Endothelial cell of umbilical vein (primary cell): ENCODE data around the gene NARS2. TPM values are rescaled to one million over a fixed set of nuclear protein-coding genes. Genes with fewer than 3 reads are reported as not detected.

Experiments
- BruUV-seq: library from RNA; stranded (reverse); fragments of 400-500 nt; replicated peaks from 2 replicates; lab custom pipeline; 2021; lab: Mats Ljungman, UMichigan
- CTCF ChIA-PET: fragments of 300-600, 350-600 bp; sonication (Branson Sonifier 250); formaldehyde crosslinking; loops from one replicate; lab custom pipeline; 2021; ENCODE audit warnings: antibody characterized with exemption, inconsistent platforms; lab: Charles Lee
- POLR2A ChIA-PET: fragments of 300-600, 350-600 bp; sonication (Branson Sonifier 250); formaldehyde crosslinking; loops from one replicate; lab custom pipeline; 2021; ENCODE audit warnings: antibody characterized with exemption, inconsistent platforms; lab: Charles Lee
- DNase-seq: peaks from one replicate; pipeline ENCODE4 v3.0.0-alpha.2; 2011; ENCODE audit warnings: low read depth, low spot score
- FAIRE-seq: peaks from 2 replicates; lab custom pipeline; 2011; peaks lifted over from hg19 to GRCh38; lab: Jason Lieb, UNC
- H2AFZ ChIP-seq: 2 replicates; pipeline ENCODE4 v1.6.0; 2012; ENCODE audit warnings: low read depth, low read length, control low read depth, inconsistent platforms
- H3K27ac ChIP-seq: 2 replicates; pipeline ENCODE4 v1.5.1; 2011; ENCODE audit warnings: low read depth, mild to moderate bottlenecking, control low read depth, low read length, moderate library complexity; ENCODE audit not compliant: insufficient read depth
- H3K27me3 ChIP-seq, 2 experiments: 2 replicates each; pipeline versions ENCODE4 v1.6.0 to v1.6.1; 2011; ENCODE audit warnings: low read length in 2 of 2, mixed read lengths in 1 of 2; ENCODE audit not compliant: control insufficient read depth in 2 of 2, insufficient read depth in 2 of 2
- H3K36me3 ChIP-seq, 2 experiments: 2 replicates in 1 of 2; 3 replicates in 1 of 2; pipeline ENCODE4 v1.5.1; 2011; ENCODE audit warnings: low read length in 2 of 2, mild to moderate bottlenecking in 1 of 2, moderate library complexity in 1 of 2; ENCODE audit not compliant: control insufficient read depth in 2 of 2, insufficient read depth in 2 of 2; ENCODE audit errors: extremely low read depth in 1 of 2
- H3K4me1 ChIP-seq: 3 replicates; pipeline ENCODE4 v1.5.1; 2011; ENCODE audit warnings: mild to moderate bottlenecking, low read length; ENCODE audit not compliant: control insufficient read depth, insufficient read depth; ENCODE audit errors: extremely low read depth
- H3K4me2 ChIP-seq: 2 replicates; pipeline ENCODE4 v1.6.1; 2011; ENCODE audit warnings: low read length, control low read depth, mixed read lengths; ENCODE audit not compliant: insufficient read depth
- H3K4me3 ChIP-seq, 3 experiments: fragments of 200-600 bp in 1 of 3; sonication (generic), shearing (Covaris generic) in 1 of 3; replicated peaks in 1 of 3; 2 replicates each; pipeline ENCODE4 v1.5.1; 2011 to 2016; ENCODE audit warnings: control low read depth in 3 of 3, low read length in 3 of 3, mild to moderate bottlenecking in 2 of 3, inconsistent platforms in 1 of 3, low read depth in 1 of 3, moderate library complexity in 1 of 3; ENCODE audit not compliant: insufficient read depth in 1 of 3
- H3K79me2 ChIP-seq: 2 replicates; pipeline ENCODE4 v1.6.0; 2012; ENCODE audit warnings: low read length, inconsistent platforms; ENCODE audit not compliant: control insufficient read depth, insufficient read depth
- H3K9ac ChIP-seq: replicated peaks from 2 replicates; pipeline ENCODE3; 2011; ENCODE audit warnings: low read length, control low read depth; ENCODE audit not compliant: insufficient read depth; ENCODE audit errors: extremely low read depth
- H3K9me1 ChIP-seq: replicated peaks from 3 replicates; pipeline ENCODE4 v1.6.0; 2011; ENCODE audit warnings: mild to moderate bottlenecking, low read length; ENCODE audit not compliant: control insufficient read depth, insufficient read depth; ENCODE audit errors: extremely low read depth
- H3K9me3 ChIP-seq: replicated peaks from 2 replicates; pipeline ENCODE4 v1.5.1; 2012; ENCODE audit warnings: low read length, inconsistent platforms; ENCODE audit not compliant: control insufficient read depth, insufficient read depth
- H4K20me1 ChIP-seq: replicated peaks from 2 replicates; pipeline ENCODE3; 2011; ENCODE audit warnings: mild to moderate bottlenecking, low read length; ENCODE audit not compliant: control insufficient read depth, insufficient read depth; ENCODE audit errors: extremely low read depth
- EZH2 ChIP-seq: IDR thresholded peaks from 2 replicates; pipeline ENCODE4 v1.6.1; 2012; ENCODE audit warnings: borderline replicate concordance, low read depth, mild to moderate bottlenecking, moderate library complexity, low read length, inconsistent platforms; ENCODE audit not compliant: severe bottlenecking
- FOS ChIP-seq: IDR thresholded peaks from 2 replicates; pipeline ENCODE4 v1.6.1; 2011; ENCODE audit warnings: mild to moderate bottlenecking, low read length, moderate library complexity, borderline replicate concordance; ENCODE audit not compliant: insufficient read depth
- GATA2 ChIP-seq: IDR thresholded peaks from 2 replicates; pipeline ENCODE4 v1.7.0; 2011; ENCODE audit warnings: low read depth, mild to moderate bottlenecking, moderate library complexity, mixed read lengths, low read length; ENCODE audit not compliant: insufficient read length, insufficient read depth
- POLR2A ChIP-seq: IDR thresholded peaks from 2 replicates; pipeline ENCODE4 v1.6.1; 2012; ENCODE audit warnings: low read depth, mild to moderate bottlenecking, control low read depth, low read length
- dilution Hi-C: fragments of 300-500 bp; cut with MboI; formaldehyde crosslinking; loops from one replicate; pipeline ENCODE4 v1.15.0; 2019; ENCODE audit warnings: low sequenced_read_pairs; ENCODE audit not compliant: extremely low pct_ligation_motif_present
- intact Hi-C: fragments of 100-400 bp; cut with micrococcal nuclease; formaldehyde crosslinking; loops from one replicate; pipeline ENCODE4 v1.10.0; 2022
- polyA plus RNA-seq, 4 experiments: library from polyadenylated mRNA; depleted of rRNA in 3 of 4; stranded (reverse) in 3 of 4; unstranded in 1 of 4; fragments of >200 nt; gene quantifications; 2 replicates each; pipeline versions ENCODE4 v1.2.1 to v1.2.3, GENCODE V29; 2011 to 2012; ENCODE audit warnings: missing spikeins in 1 of 4
- total RNA-seq: library from RNA; stranded (reverse); gene quantifications from 2 replicates; pipeline ENCODE4 v1.2.3, GENCODE V29; 2021
- TF ChIP-seq, protein P1 (sequence below): IDR thresholded peaks from 2 replicates; pipeline ENCODE4 v1.6.1; 2011; ENCODE audit not compliant: insufficient read depth, insufficient read length
- TF ChIP-seq, protein P2 (sequence below), 2 donors: IDR thresholded peaks; 1 replicate in 1 of 2; 2 replicates in 1 of 2; pipeline ENCODE4 v1.5.1; 2011; ENCODE audit warnings: low read length in 2 of 2, mild to moderate bottlenecking in 2 of 2, moderate library complexity in 2 of 2, control low read depth in 1 of 2, inconsistent platforms in 1 of 2, low read depth in 1 of 2; ENCODE audit not compliant: insufficient read depth in 1 of 2; ENCODE audit errors: extremely low read depth in 1 of 2

The NARS2 gene
- total and polyA plus RNA-seq, 2 donors (not counting 3 experiments of a cell fraction or from before 2014, with no cell fraction given), result 6.9 to 16.7 TPM

DNA sequence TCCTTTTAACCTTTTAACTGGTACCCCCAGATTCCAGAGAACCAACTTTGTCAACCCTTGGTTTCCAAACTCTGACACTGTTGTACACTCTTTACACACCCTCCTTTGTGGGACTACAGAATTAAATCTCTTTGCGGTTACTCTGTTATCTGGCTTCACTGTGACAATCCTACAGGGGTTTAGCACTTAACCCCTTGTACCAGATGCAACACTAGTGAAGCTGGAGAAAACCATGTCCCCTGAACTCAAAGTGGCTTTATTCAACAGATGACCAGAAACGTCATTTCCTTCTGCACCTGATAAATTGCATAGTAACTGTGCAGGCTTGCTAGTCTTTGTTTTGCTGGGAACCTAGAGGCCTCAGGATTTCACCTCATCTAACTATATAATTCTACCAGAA, 151.4 kb downstream of the NARS2 start:
- ChIA-PET POLR2A (no interaction called here), CTCF (interaction anchor here (2.3 to 8.8 kb wide), 2 partner anchors 141 to 142 kb away, joined by 15 to 190 read pairs; no protein-coding TSS in a partner anchor)
- Histone ChIP-seq H3K27ac (no peak overlapping the region), H2AFZ (no peak overlapping the region), H3K4me1 (peaks cover 39% of the 10 kb centered on the region), H3K9me1 (no peaks in the 10 kb centered on the region), H4K20me1 (no peaks in the 10 kb centered on the region), H3K4me3 (no peak overlapping the region), H3K27me3 (no peaks in the 10 kb centered on the region), H3K36me3 (no peaks in the 10 kb centered on the region), H3K9me3 (no peaks in the 10 kb centered on the region), H3K79me2 (no peaks in the 10 kb centered on the region), H3K4me2 (no peak overlapping the region), H3K9ac (no peak overlapping the region)
- DNase-seq (no peak), FAIRE-seq (no peak)
- intact Hi-C loops, result no loop called here
- BruUV-seq, result no TSS peak
- TF ChIP-seq, protein P1, sequence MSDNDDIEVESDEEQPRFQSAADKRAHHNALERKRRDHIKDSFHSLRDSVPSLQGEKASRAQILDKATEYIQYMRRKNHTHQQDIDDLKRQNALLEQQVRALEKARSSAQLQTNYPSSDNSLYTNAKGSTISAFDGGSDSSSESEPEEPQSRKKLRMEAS, result no peak
- dilution Hi-C loops, result no loop called here

DNA sequence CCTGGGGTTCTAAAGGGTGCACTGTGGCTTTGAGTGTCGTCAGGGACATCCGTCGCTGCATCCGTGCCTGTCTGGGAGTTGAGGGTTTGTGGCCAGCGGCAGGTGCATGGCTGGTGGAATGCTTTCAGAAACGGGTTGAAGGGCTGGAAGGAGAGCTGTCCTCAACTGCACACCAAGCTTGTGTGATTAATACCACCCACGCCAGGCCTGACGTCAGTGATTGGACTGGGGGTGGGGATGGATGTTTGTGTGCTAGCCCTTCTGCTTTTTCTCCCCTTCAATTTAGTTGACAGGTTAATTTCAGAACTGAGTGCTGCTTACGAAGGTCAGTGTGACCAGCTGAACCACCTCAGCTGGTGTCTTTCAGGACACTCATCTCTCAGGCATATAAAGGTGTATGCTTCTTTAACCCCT, 153.9 kb downstream of the NARS2 start:
- Histone ChIP-seq H3K9me1 (no peaks in the 10 kb centered on the region), H3K4me3 (no peak overlapping the region), H3K27me3 (no peaks in the 10 kb centered on the region), H2AFZ (peak overlapping the region; percentile 24), H3K4me1 (peaks cover 48% of the 10 kb centered on the region), H3K27ac (peak overlapping the region; percentile 29), H3K9ac (no peak overlapping the region), H3K9me3 (no peaks in the 10 kb centered on the region), H3K79me2 (no peaks in the 10 kb centered on the region), H4K20me1 (no peaks in the 10 kb centered on the region), H3K36me3 (no peaks in the 10 kb centered on the region), H3K4me2 (peak overlapping the region; percentile 33)
- peak; percentile 65 for FAIRE-seq
- BruUV-seq, result no TSS peak
- ChIA-PET POLR2A (interaction anchor here (0.6 kb wide), 2 partner anchors 12 to 50 kb away, joined by 4 to 6 read pairs; no protein-coding TSS in a partner anchor), CTCF (interaction anchor here (0.8 to 8.8 kb wide), 8 partner anchors 9 to 193 kb away, joined by 3 to 190 read pairs (median 8); no protein-coding TSS in a partner anchor)
- dilution Hi-C loops (no loop called here), intact Hi-C loops (loop anchor here (1.0 kb wide), 1 partner anchor 193 kb away; no protein-coding TSS in a partner anchor)
- TF ChIP-seq EZH2 (no peak), FOS (peak; percentile 12), POLR2A (no peak), GATA2 (no peak)
- TF ChIP-seq, protein P2, sequence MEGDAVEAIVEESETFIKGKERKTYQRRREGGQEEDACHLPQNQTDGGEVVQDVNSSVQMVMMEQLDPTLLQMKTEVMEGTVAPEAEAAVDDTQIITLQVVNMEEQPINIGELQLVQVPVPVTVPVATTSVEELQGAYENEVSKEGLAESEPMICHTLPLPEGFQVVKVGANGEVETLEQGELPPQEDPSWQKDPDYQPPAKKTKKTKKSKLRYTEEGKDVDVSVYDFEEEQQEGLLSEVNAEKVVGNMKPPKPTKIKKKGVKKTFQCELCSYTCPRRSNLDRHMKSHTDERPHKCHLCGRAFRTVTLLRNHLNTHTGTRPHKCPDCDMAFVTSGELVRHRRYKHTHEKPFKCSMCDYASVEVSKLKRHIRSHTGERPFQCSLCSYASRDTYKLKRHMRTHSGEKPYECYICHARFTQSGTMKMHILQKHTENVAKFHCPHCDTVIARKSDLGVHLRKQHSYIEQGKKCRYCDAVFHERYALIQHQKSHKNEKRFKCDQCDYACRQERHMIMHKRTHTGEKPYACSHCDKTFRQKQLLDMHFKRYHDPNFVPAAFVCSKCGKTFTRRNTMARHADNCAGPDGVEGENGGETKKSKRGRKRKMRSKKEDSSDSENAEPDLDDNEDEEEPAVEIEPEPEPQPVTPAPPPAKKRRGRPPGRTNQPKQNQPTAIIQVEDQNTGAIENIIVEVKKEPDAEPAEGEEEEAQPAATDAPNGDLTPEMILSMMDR (IDR thresholded peaks at IDR 0.05; ENCODE audit: extremely low read depth in 1 of 2, insufficient read depth in 1 of 2, low read depth in 1 of 2, low read length in 2 of 2), result no peak
- peak; percentile 69 for DNase-seq
